ENCODE measurements around the gene OR5L1.

OR5L1 gene

GRCh38 chr11:55811067-55811466 lies at the start of gene OR5L1:
TSS of gene OR5L1 (plus strand) at chr11:55811367. CDS start at chr11:55811467, 100 bp downstream.
- DNase-seq = no peak

DNA sequence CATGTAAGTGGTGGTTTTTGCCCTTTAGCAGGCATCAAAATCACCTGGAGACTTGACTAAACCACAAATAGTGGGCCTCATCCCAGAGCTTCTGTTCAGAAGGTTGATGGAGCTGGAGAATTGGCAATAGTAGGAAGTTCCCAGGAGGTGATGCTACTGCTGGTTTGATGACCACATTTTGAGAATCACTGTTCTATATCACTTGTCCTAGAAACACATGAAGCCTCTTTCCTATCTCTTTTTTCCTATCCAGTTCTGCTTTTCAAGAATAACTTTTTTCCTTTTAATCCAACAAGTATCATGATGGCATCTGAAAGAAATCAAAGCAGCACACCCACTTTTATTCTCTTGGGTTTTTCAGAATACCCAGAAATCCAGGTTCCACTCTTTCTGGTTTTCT lies 38.0 kb upstream of the OR5L1 start, which contains the start of gene OR5D13:
Gene OR5D13 (plus strand): TSS at position 301 of the 400 bp plus-strand sequence. CDS start 0 bp downstream, at position 301.
- no peak for DNase-seq

GRCh38 chr11:55791606-55792005 lies 19.6 kb upstream of the OR5L1 start:
- no peak for DNase-seq

GRCh38 chr11:55793321-55793720 lies 17.8 kb upstream of the OR5L1 start:
- no peak for DNase-seq

- DNase-seq = no peak
These were observed 15.9 kb upstream of the OR5L1 start, which contains the start of gene OR5D14 for GRCh38 chr11:55795256-55795655. TSS of gene OR5D14 (plus strand) at chr11:55795556. CDS start at chr11:55795556, 0 bp downstream.

GRCh38 chr11:55806248-55806647 lies 4.9 kb upstream of the OR5L1 start:
- no peak for DNase-seq

DNA sequence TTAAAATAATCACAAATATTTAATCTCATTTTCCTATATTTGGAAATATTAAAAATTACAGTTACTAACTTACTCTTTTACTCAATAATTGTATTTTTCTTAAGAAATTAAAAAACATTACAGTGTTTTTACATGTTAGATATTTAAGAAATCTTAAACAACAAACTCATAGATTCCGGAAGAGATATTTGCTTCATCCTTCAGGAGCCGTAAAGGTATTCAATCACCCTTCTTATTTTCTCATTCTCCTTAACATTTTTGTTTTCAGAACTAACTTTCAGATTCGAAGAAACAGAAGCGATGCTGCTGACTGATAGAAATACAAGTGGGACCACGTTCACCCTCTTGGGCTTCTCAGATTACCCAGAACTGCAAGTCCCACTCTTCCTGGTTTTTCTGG lies 8.2 kb downstream of the OR5L1 start, which contains the start of gene OR5D18:
Gene OR5D18 (plus strand): TSS at position 301 of the 400 bp plus-strand sequence. CDS start 0 bp downstream, at position 301.
- no peak for DNase-seq

DNA sequence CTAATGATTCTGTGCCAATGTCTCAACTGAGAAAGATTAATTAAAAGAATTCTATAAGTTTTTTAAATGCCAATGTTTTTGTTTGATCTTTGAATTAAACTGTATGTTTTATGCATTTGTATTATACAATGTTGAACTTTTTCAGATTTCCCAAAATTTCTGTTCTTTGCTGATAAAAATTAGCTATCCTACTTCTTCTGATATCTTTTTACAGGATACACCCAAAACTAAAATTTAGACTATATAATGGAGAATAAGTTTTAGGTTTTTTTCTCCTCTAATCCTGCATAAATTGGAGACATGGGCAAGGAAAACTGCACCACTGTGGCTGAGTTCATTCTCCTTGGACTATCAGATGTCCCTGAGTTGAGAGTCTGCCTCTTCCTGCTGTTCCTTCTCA lies 15.8 kb downstream of the OR5L1 start, which contains the start of gene OR5L2:
Gene OR5L2 (plus strand): TSS at position 301 of the 400 bp plus-strand sequence. CDS start 0 bp downstream, at position 301.
- no peak for DNase-seq

- no peak for DNase-seq
These were observed 27.3 kb downstream of the OR5L1 start, which contains the start of gene OR5D16 for GRCh38 chr11:55838452-55838851. TSS of gene OR5D16 (plus strand) at chr11:55838752. CDS start at chr11:55838752, 0 bp downstream.

DNA sequence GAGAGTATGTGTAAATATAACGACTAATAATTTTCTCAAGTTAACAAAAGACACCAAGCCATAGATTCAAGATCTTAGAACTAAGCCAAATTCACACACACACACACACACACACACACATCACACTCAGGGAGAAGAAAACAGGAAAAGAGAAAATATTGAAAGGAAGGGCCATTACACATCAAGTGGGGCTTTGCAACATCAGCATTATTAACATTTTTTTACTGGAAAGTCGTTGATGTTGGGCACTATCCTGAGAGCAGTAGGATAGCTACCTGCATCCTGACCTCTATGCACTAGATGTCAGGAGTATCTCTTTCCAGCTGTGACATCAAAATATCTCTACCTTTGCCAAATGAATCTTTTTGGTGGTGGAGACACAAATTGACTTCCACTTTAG lies 36.3 kb downstream of the OR5L1 start:
- no peak for DNase-seq

DNA sequence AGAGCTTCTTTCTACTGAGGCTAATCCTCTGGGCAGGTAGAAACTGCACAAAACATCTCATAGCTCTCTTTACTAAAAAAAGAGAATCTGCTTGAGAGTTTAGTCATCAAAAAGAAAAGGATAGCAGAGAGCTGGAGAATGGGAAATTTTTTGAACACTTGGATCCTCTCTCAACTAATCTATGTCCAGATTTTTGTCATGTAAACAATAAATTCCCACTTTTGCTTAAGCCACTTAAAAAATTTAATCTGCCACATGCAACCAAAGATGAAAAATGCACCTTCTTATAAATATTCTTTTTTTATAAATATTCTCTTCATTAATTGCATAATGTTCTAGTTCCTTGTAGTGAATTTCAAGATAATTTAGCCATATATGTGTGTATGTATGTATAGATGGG lies 37.9 kb downstream of the OR5L1 start:
- no peak for DNase-seq

DNA sequence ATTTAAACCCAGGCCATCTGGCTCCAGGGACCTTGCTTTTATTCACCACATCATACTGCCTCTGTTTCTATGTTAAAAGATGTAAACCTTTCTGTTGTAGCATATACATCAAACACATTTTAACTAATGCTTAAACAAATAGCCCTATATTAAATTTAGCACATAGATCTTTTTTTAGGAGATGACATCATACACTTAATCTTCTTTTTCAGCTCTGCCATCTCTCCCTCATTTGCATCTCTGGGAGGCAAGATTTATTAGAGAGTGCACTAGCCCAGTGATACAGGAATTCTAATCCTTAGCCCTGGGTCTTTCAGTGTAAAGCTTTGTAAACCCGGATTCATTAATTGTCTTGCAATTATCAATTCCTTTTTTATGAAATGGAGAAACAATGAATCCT lies 41.0 kb downstream of the OR5L1 start:
- DNase-seq = no peak

- no peak for DNase-seq
These were observed 43.5 kb downstream of the OR5L1 start for GRCh38 chr11:55854704-55855103.
